ENCODE results near the gene OPCML.

Gene OPCML

GRCh38 chr11:132408877-132409276, 1123.4 kb downstream of the OPCML start:
- no peak overlapping the region for H3K4me3 Mint-ChIP-seq
- no peaks in the 10 kb centered on the region for H3K36me3 Mint-ChIP-seq (ENCODE audit: low read depth)
- no peak for DNase-seq
- peaks cover 5% of the 10 kb centered on the region for H3K4me1 Mint-ChIP-seq
- no peaks in the 10 kb centered on the region for H3K9me3 Mint-ChIP-seq
- no peak for TF ChIP-seq CTCF (IDR thresholded peaks at IDR 0.05)
- H3K27ac Mint-ChIP-seq = no peak overlapping the region
- H3K27me3 Mint-ChIP-seq (ENCODE audit: low read depth, poor library complexity) = peaks cover 54% of the 10 kb centered on the region

DNA sequence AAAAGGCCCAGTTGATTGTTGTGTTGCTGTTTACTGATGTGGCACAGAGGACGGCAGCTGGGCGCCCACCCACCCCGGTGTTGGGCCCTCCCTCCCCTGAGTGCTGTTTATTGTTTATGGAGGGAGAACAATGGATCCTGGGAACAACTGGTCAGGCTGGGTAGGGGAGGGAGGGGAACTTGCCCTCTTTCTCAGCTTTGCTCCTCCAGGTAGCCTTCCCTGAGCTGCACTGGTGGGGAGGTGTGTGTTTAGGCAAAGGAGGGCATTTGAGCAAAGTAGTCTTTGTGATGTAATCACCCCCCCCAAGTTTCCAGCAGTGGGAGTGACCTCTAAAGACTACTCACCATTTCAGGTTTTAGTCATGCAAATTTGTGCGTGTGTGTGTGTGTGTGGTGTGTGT, 1126.6 kb downstream of the OPCML start:
- H3K27ac Mint-ChIP-seq = no peak overlapping the region
- H3K4me1 Mint-ChIP-seq = peaks cover 11% of the 10 kb centered on the region
- no peak overlapping the region for H3K4me3 Mint-ChIP-seq
- no peak for DNase-seq
- TF ChIP-seq CTCF (IDR thresholded peaks at IDR 0.05) = no peak
- H3K27me3 Mint-ChIP-seq (ENCODE audit: low read depth, poor library complexity) = peaks cover 48% of the 10 kb centered on the region
- no peaks in the 10 kb centered on the region for H3K36me3 Mint-ChIP-seq (ENCODE audit: low read depth)
- no peaks in the 10 kb centered on the region for H3K9me3 Mint-ChIP-seq

- Mint-ChIP-seq H3K27me3 (ENCODE audit: low read depth, poor library complexity) (peaks cover 35% of the 10 kb centered on the region), H3K9me3 (no peaks in the 10 kb centered on the region), H3K4me1 (peaks cover 11% of the 10 kb centered on the region), H3K27ac (no peak overlapping the region), H3K36me3 (ENCODE audit: low read depth) (no peaks in the 10 kb centered on the region), H3K4me3 (no peak overlapping the region)
- DNase-seq = peak; percentile 47
- peak; percentile 48 for TF ChIP-seq CTCF (IDR thresholded peaks at IDR 0.05)
Measured at GRCh38 chr11:132402071-132402684, 1130.1 kb downstream of the OPCML start.

- Mint-ChIP-seq H3K36me3 (ENCODE audit: low read depth) (no peaks in the 10 kb centered on the region), H3K4me1 (no peaks in the 10 kb centered on the region), H3K4me3 (no peak overlapping the region), H3K9me3 (peaks cover 7% of the 10 kb centered on the region), H3K27me3 (ENCODE audit: low read depth, poor library complexity) (peaks cover 25% of the 10 kb centered on the region), H3K27ac (no peak overlapping the region)
- DNase-seq = no peak
- no peak for TF ChIP-seq CTCF (IDR thresholded peaks at IDR 0.05)
Measured at GRCh38 chr11:132396318-132396717, 1136.0 kb downstream of the OPCML start.

GRCh38 chr11:132395434-132395833, 1136.9 kb downstream of the OPCML start:
- Mint-ChIP-seq H3K27ac (no peak overlapping the region), H3K9me3 (peaks cover 16% of the 10 kb centered on the region), H3K4me1 (no peaks in the 10 kb centered on the region), H3K36me3 (ENCODE audit: low read depth) (no peaks in the 10 kb centered on the region), H3K4me3 (no peak overlapping the region), H3K27me3 (ENCODE audit: low read depth, poor library complexity) (peaks cover 16% of the 10 kb centered on the region)
- no peak for TF ChIP-seq CTCF (IDR thresholded peaks at IDR 0.05)
- no peak for DNase-seq

DNA sequence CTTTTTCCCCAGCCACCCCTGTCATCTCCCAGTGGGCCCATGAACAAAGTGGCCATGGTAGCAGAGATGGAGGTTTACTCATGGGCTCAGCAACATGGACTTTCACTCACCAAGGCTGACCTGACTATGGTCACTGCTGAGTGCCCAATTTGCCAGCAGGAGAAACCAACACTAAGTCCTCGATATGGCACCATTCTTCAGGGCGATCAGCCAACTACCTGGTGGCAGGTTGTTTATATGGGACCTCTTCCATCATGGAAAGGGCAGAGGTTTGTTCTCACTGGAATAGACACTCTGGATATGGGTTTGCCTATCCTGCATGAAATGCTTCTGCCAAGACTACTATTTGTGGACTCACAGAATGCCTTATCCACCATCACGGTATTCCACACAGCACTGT, 1152.8 kb downstream of the OPCML start:
- H3K27ac Mint-ChIP-seq = no peak overlapping the region

More for the DNA sequence above, 1152.8 kb downstream of the OPCML start:
- H3K36me3 Mint-ChIP-seq (ENCODE audit: low read depth) = peaks cover 5% of the 10 kb centered on the region
- DNase-seq = no peak
- peaks cover 10% of the 10 kb centered on the region for H3K27me3 Mint-ChIP-seq (ENCODE audit: low read depth, poor library complexity)
- no peak overlapping the region for H3K4me3 Mint-ChIP-seq
- H3K9me3 Mint-ChIP-seq = peaks cover 29% of the 10 kb centered on the region
- no peaks in the 10 kb centered on the region for H3K4me1 Mint-ChIP-seq
- TF ChIP-seq CTCF (IDR thresholded peaks at IDR 0.05) = no peak

Data from nephron progenitor cell (in vitro differentiated cells).